Epithelial cell of esophagus (primary cell): ENCODE measurements around the gene TMEM164.

Experiments used
- DNase-seq: peaks from one replicate; pipeline ENCODE4 v3.0.0; 2010; ENCODE audit warnings: low read depth
- H3K4me3 ChIP-seq: 2 replicates; pipeline ENCODE4 v1.5.1; 2011; ENCODE audit warnings: mild to moderate bottlenecking, low read length, control low read depth
- CTCF ChIP-seq: IDR thresholded peaks from 2 replicates; pipeline ENCODE4 v1.5.1; 2011; ENCODE audit warnings: low read depth, mild to moderate bottlenecking, low read length, control low read depth, inconsistent platforms; ENCODE audit not compliant: insufficient read depth; ENCODE audit errors: missing control alignments

Gene TMEM164

GRCh38 chrX:110015032-110015431 lies 12.1 kb downstream of the TMEM164 start:
- no peak for TF ChIP-seq CTCF
- DNase-seq: no peak
- no peak overlapping the region for H3K4me3 ChIP-seq

DNA sequence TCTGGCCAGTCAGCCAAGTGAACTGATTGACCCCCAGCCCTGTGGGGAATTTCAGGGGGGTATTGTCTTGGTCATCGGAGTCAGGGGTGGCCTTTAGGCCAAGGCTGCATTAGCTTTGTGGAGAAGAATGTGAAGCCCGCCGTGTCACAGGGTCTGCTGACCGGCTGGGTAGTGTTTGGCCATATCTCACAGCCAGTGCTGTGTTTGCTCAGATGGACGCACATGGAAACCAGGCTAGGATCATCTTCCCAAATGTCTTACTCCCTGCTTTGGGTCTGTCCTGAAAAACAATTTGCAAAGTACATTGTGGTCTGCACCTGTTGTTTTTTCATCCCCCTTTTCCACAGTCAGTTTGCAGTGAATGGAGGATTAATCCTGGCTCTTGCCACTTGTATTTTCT lies 13.0 kb downstream of the TMEM164 start:
- DNase-seq: no peak
- TF ChIP-seq CTCF: no peak
- H3K4me3 ChIP-seq: no peak overlapping the region

DNA sequence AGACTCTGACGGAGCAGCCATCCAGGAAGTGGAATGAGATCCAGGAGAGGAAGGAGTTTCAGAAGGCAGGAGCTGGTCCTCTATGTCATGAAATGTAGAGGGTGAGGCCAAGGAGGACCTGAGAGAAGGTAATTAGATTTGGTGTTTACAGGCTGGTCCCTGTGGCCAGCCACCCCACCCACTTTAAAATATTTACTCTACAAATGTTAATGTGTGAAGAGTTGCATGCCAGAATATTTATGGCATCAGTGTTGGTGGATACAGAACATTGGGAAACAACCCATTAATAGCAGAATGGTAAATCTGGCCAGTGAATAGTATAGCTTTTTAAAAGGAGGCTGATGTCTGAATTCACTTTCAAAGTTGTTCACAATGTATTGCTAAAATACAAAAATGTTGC lies 17.6 kb downstream of the TMEM164 start:
- TF ChIP-seq CTCF: no peak
- DNase-seq: no peak
- H3K4me3 ChIP-seq: no peak overlapping the region

DNA sequence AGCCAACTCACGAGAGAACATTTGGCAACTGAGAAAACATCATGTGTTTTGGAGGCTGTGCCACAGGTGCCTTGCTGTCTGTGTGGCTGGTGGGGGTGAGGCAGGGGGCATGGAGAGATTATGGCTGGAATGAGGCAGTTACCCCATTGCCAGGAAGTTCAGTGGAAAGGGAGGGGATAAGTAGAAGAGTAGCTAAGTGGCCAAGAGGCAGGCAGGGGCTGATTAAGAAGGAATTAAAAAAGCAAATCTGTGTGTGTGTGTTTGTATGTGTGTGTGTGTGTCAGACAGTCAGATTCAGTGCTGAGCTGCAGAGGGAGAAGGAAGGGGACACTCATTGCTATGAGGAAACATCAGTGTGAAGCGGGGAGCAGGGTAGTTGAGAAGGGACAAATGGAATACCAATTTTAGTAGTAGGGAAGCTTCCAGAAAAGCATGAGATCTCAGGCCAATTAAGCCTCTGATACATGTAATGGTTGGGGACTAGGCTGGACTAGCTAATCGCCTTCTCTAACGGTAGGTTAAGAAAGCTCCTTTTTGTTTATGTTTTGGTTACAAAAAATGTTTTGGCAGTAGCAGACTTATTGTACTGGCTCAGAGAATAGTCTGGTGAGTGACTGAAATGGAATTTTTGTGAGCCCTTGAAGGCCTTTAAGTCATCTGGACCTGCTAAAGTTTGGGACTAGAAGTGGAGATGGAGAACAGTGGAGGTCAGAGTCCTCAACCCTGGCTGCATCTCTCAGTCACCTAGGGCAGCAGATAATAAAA lies 18.5 kb downstream of the TMEM164 start:
- TF ChIP-seq CTCF: no peak
- no peak overlapping the region for H3K4me3 ChIP-seq
- no peak for DNase-seq

- H3K4me3 ChIP-seq: no peak overlapping the region
- no peak for DNase-seq
- no peak for TF ChIP-seq CTCF
Measured at GRCh38 chrX:110022599-110023448, 19.9 kb downstream of the TMEM164 start.

DNA sequence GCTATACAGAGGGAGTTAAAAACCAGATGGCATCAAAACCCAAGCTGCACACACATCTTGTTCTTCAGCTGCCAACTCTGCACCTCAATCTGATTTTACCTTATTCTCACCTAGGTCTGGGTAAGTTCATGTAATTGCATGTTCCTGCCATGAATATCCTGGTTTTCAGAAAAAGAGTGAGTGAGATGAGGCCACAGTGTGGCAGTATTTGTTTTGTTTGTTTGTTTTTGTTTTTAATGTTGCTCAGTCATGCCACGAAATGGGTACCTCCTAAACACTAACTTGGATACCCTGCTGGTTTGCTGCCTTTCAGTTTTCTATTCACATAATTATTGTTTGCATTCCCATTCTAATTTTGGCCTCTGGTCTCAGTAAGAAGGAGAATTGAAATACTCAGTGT lies 22.5 kb downstream of the TMEM164 start:
- DNase-seq: no peak
- H3K4me3 ChIP-seq: no peak overlapping the region
- no peak for TF ChIP-seq CTCF
